ENCODE data around the gene PGAP6.

PGAP6 gene

DNA sequence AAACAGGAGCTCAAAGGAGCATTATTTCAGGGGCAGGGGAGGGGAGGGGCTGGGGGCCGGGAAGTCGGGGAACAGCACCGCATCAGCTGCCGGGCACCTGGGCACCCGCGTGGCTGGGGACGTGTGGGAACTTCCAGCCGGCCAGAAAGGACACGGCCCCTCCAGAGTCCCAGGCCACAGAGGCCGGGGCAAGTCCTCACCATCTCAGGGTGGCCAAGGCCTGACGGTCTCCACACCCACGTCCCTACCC, 1.1 kb downstream of the PGAP6 start:
- Histone ChIP-seq H3K79me2 (ENCODE audit: low read length) (peaks cover 29% of the 10 kb centered on the region), H3K9me3 (replicated peaks; ENCODE audit: insufficient read depth, low read length) (no peaks in the 10 kb centered on the region), H3F3A (ENCODE audit: insufficient read depth, low read length) (no peaks in the 10 kb centered on the region), H3K27ac (ENCODE audit: low read length) (no peak overlapping the region), H2AFZ (ENCODE audit: low read length) (no peak overlapping the region; the same call in 1 of the 2 replicates), H3K4me1 (ENCODE audit: low read length) (0 out of 2 replicates have a peak, but pooled peaks cover 3% of the 10 kb centered on the region), H3K9ac (ENCODE audit: low read length) (peak overlapping the region; percentile 74; the same call in 1 of the 2 replicates), H3K9me2 (replicated peaks; ENCODE audit: insufficient read depth, low read length) (no peaks in the 10 kb centered on the region), H3K4me3 (ENCODE audit: low read length) (peak overlapping the region; percentile 82), H4K20me1 (ENCODE audit: insufficient read depth, low read length) (no peaks in the 10 kb centered on the region), H3K4me2 (ENCODE audit: low read depth, low read length) (peak overlapping the region; percentile 96), H3K27me3 (replicated peaks; ENCODE audit: insufficient read depth, low read length) (no peaks in the 10 kb centered on the region), H3K36me3 (replicated peaks; ENCODE audit: insufficient read depth, low read length) (no peaks in the 10 kb centered on the region)
- no peak for DNase-seq
- TF ChIP-seq EZH2 (optimal IDR thresholded peaks at IDR 0.05; ENCODE audit: low read depth, low read length) = no peak
- TF ChIP-seq, protein P1, sequence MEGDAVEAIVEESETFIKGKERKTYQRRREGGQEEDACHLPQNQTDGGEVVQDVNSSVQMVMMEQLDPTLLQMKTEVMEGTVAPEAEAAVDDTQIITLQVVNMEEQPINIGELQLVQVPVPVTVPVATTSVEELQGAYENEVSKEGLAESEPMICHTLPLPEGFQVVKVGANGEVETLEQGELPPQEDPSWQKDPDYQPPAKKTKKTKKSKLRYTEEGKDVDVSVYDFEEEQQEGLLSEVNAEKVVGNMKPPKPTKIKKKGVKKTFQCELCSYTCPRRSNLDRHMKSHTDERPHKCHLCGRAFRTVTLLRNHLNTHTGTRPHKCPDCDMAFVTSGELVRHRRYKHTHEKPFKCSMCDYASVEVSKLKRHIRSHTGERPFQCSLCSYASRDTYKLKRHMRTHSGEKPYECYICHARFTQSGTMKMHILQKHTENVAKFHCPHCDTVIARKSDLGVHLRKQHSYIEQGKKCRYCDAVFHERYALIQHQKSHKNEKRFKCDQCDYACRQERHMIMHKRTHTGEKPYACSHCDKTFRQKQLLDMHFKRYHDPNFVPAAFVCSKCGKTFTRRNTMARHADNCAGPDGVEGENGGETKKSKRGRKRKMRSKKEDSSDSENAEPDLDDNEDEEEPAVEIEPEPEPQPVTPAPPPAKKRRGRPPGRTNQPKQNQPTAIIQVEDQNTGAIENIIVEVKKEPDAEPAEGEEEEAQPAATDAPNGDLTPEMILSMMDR (IDR thresholded peaks at IDR 0.05; ENCODE audit: low read length) = no peak

DNA sequence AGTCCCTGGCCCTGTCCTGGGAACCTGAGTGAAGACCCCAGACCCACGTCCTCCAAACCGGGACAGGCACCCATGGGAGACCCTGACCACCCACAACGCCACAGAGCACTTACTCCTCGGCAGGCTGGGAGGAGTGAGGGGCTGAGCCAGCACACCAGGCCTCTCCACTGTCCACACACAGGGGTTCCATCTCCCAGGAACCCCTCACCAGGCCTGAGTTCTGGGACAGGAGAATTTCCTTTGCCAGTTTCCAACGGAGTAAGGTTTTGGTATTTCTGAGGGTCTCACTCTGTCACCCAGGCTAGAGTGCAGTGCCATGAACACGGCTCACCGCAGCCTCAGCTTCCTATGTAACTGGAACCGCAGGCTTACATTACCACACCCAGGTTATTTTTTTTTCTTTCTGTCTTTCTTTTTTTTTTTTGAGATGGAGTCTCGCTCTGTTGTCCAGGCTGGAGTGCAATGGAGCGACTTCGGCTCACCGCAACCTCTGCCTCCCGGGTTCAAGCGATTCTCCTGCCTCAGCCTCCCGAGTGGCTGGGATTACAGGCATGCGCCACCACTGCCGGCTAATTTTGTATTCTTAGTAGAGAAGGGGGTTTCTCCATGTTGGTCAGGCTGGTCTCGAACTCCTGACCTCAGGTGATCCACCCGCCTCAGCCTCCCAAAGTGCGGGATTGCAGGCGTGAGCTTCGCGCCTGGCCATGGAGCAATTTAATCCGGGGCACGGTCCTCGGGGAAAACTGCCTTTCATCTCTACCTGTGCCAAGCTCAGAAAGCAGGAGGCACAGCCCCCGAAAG, 1.6 kb downstream of the PGAP6 start:
- Histone ChIP-seq H3F3A (ENCODE audit: insufficient read depth, low read length) (no peaks in the 10 kb centered on the region), H3K27me3 (replicated peaks; ENCODE audit: insufficient read depth, low read length) (no peaks in the 10 kb centered on the region), H3K4me3 (ENCODE audit: low read length) (no peak overlapping the region), H3K9me3 (replicated peaks; ENCODE audit: insufficient read depth, low read length) (no peaks in the 10 kb centered on the region), H3K9me2 (replicated peaks; ENCODE audit: insufficient read depth, low read length) (no peaks in the 10 kb centered on the region), H2AFZ (ENCODE audit: low read length) (no peak overlapping the region), H3K36me3 (replicated peaks; ENCODE audit: insufficient read depth, low read length) (no peaks in the 10 kb centered on the region), H3K27ac (ENCODE audit: low read length) (no peak overlapping the region), H3K79me2 (ENCODE audit: low read length) (peaks cover 29% of the 10 kb centered on the region), H3K9ac (ENCODE audit: low read length) (no peak overlapping the region), H4K20me1 (ENCODE audit: insufficient read depth, low read length) (no peaks in the 10 kb centered on the region), H3K4me2 (ENCODE audit: low read depth, low read length) (peak overlapping the region; percentile 96; the same call in 1 of the 2 replicates), H3K4me1 (ENCODE audit: low read length) (0 out of 2 replicates have a peak, but pooled peaks cover 3% of the 10 kb centered on the region)
- DNase-seq = no peak
- no peak for TF ChIP-seq EZH2phosphoT487 (IDR thresholded peaks at IDR 0.05; ENCODE audit: low read length)
- TF ChIP-seq, protein P1 (IDR thresholded peaks at IDR 0.05; ENCODE audit: low read length) = no peak
- TF ChIP-seq EZH2 (optimal IDR thresholded peaks at IDR 0.05; ENCODE audit: low read depth, low read length) = no peak

DNA sequence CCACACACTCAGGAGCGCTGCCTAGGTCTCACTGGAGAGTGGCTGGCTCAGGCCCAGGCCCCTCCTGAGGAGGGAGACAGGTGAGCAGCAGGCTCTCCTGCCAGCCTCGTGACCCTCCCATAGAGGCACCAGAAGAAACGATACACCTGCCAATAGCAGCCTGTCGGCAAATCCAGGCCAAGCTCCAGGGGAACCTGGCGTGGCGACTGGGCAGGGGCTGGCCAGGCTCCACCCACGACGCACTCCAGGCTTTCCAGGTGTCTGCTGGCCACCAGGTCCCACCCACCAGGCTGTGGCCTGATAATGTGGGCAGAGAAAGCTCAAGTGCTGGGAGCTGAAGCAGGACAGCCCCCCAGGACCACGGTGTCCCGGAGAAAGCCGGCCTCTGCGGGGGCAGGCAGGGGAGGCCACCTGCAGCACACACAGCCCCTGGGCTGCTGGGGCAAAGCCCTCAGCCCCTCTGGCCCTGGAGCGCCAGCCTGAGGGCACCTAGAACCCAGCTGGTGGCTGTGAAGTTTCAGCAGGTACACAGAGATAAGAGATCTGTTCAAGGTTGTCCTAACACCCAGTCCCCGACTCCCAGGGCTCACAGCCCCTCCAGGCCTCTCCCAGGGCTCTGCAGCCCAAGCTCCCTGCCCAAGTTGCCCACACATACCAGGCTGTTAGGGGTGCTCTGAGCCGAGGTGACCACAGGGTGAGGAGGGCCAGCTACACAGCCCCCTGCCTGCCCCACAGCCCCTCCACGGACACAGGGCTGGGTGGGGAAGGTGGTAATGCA, 2.4 kb downstream of the PGAP6 start:
- Histone ChIP-seq H3K4me1 (ENCODE audit: low read length) (0 out of 2 replicates have a peak, but pooled peaks cover 3% of the 10 kb centered on the region), H3K4me2 (ENCODE audit: low read depth, low read length) (no peak overlapping the region), H3K27ac (ENCODE audit: low read length) (no peak overlapping the region), H3K4me3 (ENCODE audit: low read length) (no peak overlapping the region), H2AFZ (ENCODE audit: low read length) (no peak overlapping the region), H3F3A (ENCODE audit: insufficient read depth, low read length) (no peaks in the 10 kb centered on the region), H4K20me1 (ENCODE audit: insufficient read depth, low read length) (no peaks in the 10 kb centered on the region), H3K27me3 (replicated peaks; ENCODE audit: insufficient read depth, low read length) (no peaks in the 10 kb centered on the region), H3K9ac (ENCODE audit: low read length) (no peak overlapping the region), H3K9me2 (replicated peaks; ENCODE audit: insufficient read depth, low read length) (no peaks in the 10 kb centered on the region), H3K79me2 (ENCODE audit: low read length) (peaks cover 29% of the 10 kb centered on the region), H3K9me3 (replicated peaks; ENCODE audit: insufficient read depth, low read length) (no peaks in the 10 kb centered on the region), H3K36me3 (replicated peaks; ENCODE audit: insufficient read depth, low read length) (no peaks in the 10 kb centered on the region)
- no peak for DNase-seq
- TF ChIP-seq EZH2phosphoT487 (IDR thresholded peaks at IDR 0.05; ENCODE audit: low read length) (no peak), EZH2 (optimal IDR thresholded peaks at IDR 0.05; ENCODE audit: low read depth, low read length) (no peak)
- TF ChIP-seq, protein P1 (IDR thresholded peaks at IDR 0.05; ENCODE audit: low read length) = no peak

Data from MM.1S (cell line).